ENCODE measurements around the gene RBM26. TPM values are rescaled to one million over a fixed set of nuclear protein-coding genes. Genes with fewer than 3 reads are reported as not detected.

Gene RBM26
- total RNA-seq, 3 donors from 2014 or later (not counting 1 experiment from before 2014, with no cell fraction given): 59.3 to 70.3 (median 66.5) TPM

DNA sequence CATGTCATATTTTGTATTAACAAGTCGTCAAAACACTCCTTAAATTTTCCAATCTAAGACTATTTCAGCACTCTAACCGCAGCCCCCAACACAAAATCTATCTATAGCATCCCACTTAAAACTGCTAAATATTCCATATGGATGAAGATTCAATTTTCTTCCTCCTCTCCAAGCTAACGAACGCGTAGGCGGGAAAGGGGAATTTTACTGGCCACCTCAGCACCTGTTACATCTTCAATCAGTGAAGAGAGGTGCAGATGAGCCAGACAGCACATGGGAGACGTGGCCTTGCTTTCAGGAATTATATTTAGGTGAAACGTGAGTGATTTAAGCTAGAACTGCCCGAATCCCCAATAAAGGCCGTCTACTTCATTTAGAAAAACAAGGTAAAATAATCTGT is 1.1 kb downstream of the RBM26 start:
- Mint-ChIP-seq H3K9me3 (no peaks in the 10 kb centered on the region), H3K27me3 (ENCODE audit: low read depth in 2 of 2) (no peaks in the 10 kb centered on the region), H3K4me1 (peaks cover 21 to 35% of the 10 kb centered on the region in 2 donors), H3K27ac (no peak overlapping the region), H3K4me3 (no peak overlapping the region), H3K36me3 (no peaks in the 10 kb centered on the region)
- 6% methylated on average over 6 of the region's 10 CpGs for WGBS (ENCODE audit: insufficient coverage)
- ATAC-seq (no peak), DNase-seq (peak in 1 of 2 donors; percentile 43)
- TF ChIP-seq, protein P1, sequence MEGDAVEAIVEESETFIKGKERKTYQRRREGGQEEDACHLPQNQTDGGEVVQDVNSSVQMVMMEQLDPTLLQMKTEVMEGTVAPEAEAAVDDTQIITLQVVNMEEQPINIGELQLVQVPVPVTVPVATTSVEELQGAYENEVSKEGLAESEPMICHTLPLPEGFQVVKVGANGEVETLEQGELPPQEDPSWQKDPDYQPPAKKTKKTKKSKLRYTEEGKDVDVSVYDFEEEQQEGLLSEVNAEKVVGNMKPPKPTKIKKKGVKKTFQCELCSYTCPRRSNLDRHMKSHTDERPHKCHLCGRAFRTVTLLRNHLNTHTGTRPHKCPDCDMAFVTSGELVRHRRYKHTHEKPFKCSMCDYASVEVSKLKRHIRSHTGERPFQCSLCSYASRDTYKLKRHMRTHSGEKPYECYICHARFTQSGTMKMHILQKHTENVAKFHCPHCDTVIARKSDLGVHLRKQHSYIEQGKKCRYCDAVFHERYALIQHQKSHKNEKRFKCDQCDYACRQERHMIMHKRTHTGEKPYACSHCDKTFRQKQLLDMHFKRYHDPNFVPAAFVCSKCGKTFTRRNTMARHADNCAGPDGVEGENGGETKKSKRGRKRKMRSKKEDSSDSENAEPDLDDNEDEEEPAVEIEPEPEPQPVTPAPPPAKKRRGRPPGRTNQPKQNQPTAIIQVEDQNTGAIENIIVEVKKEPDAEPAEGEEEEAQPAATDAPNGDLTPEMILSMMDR (IDR thresholded peaks at IDR 0.05): no peak
- Histone ChIP-seq H3K27ac (ENCODE audit: low read length) (peak overlapping the region; percentile 96), H3K9me3 (ENCODE audit: control insufficient read depth, insufficient read depth, low read length) (no peaks in the 10 kb centered on the region), H3K4me3 (ENCODE audit: low read length) (peak overlapping the region; percentile 92), H3K27me3 (ENCODE audit: control insufficient read depth, insufficient read depth, low read length) (no peaks in the 10 kb centered on the region), H3K4me1 (ENCODE audit: control insufficient read depth, insufficient read depth, low read length) (peaks cover 9% of the 10 kb centered on the region), H3K36me3 (ENCODE audit: control insufficient read depth, insufficient read depth, low read length) (no peaks in the 10 kb centered on the region)
- intact Hi-C loops (cut with micrococcal nuclease): loop anchor here (10.0 kb wide), 1 partner anchor 750 kb away; the partner anchor contains the start of gene OBI1

- peak overlapping the region; percentile 92 for H3K4me3 ChIP-seq (ENCODE audit: low read length)
- H3K4me3 Mint-ChIP-seq: no peak overlapping the region
- no peak overlapping the region for H3K27ac ChIP-seq (ENCODE audit: low read length)
- no peak for ATAC-seq
- no peaks in the 10 kb centered on the region for H3K27me3 Mint-ChIP-seq (ENCODE audit: low read depth in 2 of 2)
- H3K27ac Mint-ChIP-seq: no peak overlapping the region
- H3K36me3 Mint-ChIP-seq: no peaks in the 10 kb centered on the region
- WGBS (ENCODE audit: insufficient coverage): 14% methylated on average over 1 of the region's 1 CpG
- no peak for DNase-seq
- H3K4me1 ChIP-seq (ENCODE audit: control insufficient read depth, insufficient read depth, low read length): peaks cover 9% of the 10 kb centered on the region
- peaks cover 21 to 41% of the 10 kb centered on the region in 2 donors for H3K4me1 Mint-ChIP-seq
- H3K9me3 ChIP-seq (ENCODE audit: control insufficient read depth, insufficient read depth, low read length): no peaks in the 10 kb centered on the region
- TF ChIP-seq, protein P1 (IDR thresholded peaks at IDR 0.05): no peak
- peaks cover 6% of the 10 kb centered on the region for H3K36me3 ChIP-seq (ENCODE audit: control insufficient read depth, insufficient read depth, low read length)
- H3K9me3 Mint-ChIP-seq: no peaks in the 10 kb centered on the region
- H3K27me3 ChIP-seq (ENCODE audit: control insufficient read depth, insufficient read depth, low read length): no peaks in the 10 kb centered on the region
- intact Hi-C loops (cut with micrococcal nuclease): loop anchor here (10.0 kb wide), 1 partner anchor 750 kb away; the partner anchor contains the start of gene OBI1
These were observed 1.7 kb downstream of the RBM26 start for GRCh38 chr13:79404361-79404760.

- Histone ChIP-seq H3K27ac (ENCODE audit: low read length) (no peak overlapping the region), H3K9me3 (ENCODE audit: control insufficient read depth, insufficient read depth, low read length) (no peaks in the 10 kb centered on the region), H3K36me3 (ENCODE audit: control insufficient read depth, insufficient read depth, low read length) (peaks cover 6% of the 10 kb centered on the region), H3K4me1 (ENCODE audit: control insufficient read depth, insufficient read depth, low read length) (peaks cover 9% of the 10 kb centered on the region), H3K4me3 (ENCODE audit: low read length) (no peak overlapping the region), H3K27me3 (ENCODE audit: control insufficient read depth, insufficient read depth, low read length) (no peaks in the 10 kb centered on the region)
- intact Hi-C loops (cut with micrococcal nuclease): loop anchor here (10.0 kb wide), 1 partner anchor 748 kb away; the partner anchor contains the start of gene OBI1
- no peak for ATAC-seq
- Mint-ChIP-seq H3K4me3 (peak overlapping the region; percentile 21), H3K27ac (peak overlapping the region in 1 of 2 donors; percentile 74), H3K9me3 (no peaks in the 10 kb centered on the region), H3K4me1 (peaks cover 30 to 52% of the 10 kb centered on the region in 2 donors), H3K36me3 (no peaks in the 10 kb centered on the region), H3K27me3 (ENCODE audit: low read depth in 2 of 2) (no peaks in the 10 kb centered on the region)
- DNase-seq: no peak
- TF ChIP-seq, protein P1 (IDR thresholded peaks at IDR 0.05): no peak
- WGBS (ENCODE audit: insufficient coverage): 46% methylated on average over 1 of the region's 4 CpGs
These were observed 2.9 kb downstream of the RBM26 start for GRCh38 chr13:79403113-79403512.

DNA sequence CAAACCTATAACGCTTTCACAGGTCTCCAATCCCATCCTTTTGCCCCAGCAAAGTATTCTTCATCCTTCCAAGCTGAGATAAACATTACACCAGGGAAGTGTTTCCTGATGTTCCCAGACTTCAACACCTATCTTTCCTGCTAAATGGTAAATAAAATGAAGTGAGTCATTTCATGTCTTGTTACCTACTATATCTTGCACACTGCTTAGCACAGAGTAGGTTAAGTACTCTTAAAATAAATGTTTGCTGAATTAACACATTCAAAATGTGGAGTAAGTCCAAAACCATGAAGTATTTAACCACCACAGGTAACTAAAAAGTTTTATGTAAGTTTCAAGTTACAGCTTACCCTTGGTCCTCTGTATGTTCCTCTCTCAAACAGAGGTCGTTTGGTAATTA is 3.4 kb downstream of the RBM26 start:
- TF ChIP-seq, protein P1 (IDR thresholded peaks at IDR 0.05): no peak
- no peaks in the 10 kb centered on the region for H3K27me3 Mint-ChIP-seq (ENCODE audit: low read depth in 2 of 2)
- H3K4me3 ChIP-seq (ENCODE audit: low read length): no peak overlapping the region
- intact Hi-C loops (cut with micrococcal nuclease): loop anchor here (10.0 kb wide), 1 partner anchor 748 kb away; the partner anchor contains the start of gene OBI1
- no peaks in the 10 kb centered on the region for H3K36me3 Mint-ChIP-seq
- H3K4me1 ChIP-seq (ENCODE audit: control insufficient read depth, insufficient read depth, low read length): peaks cover 9% of the 10 kb centered on the region
- H3K9me3 Mint-ChIP-seq: no peaks in the 10 kb centered on the region
- WGBS (ENCODE audit: insufficient coverage): 94% methylated on average over 1 of the region's 2 CpGs
- no peak for ATAC-seq
- no peak for DNase-seq
- H3K27ac Mint-ChIP-seq: peak overlapping the region in 1 of 2 donors; percentile 74
- peaks cover 6% of the 10 kb centered on the region for H3K36me3 ChIP-seq (ENCODE audit: control insufficient read depth, insufficient read depth, low read length)
- H3K4me1 Mint-ChIP-seq: peaks cover 32 to 54% of the 10 kb centered on the region in 2 donors
- no peaks in the 10 kb centered on the region for H3K9me3 ChIP-seq (ENCODE audit: control insufficient read depth, insufficient read depth, low read length)
- peak overlapping the region; percentile 21 for H3K4me3 Mint-ChIP-seq
- H3K27me3 ChIP-seq (ENCODE audit: control insufficient read depth, insufficient read depth, low read length): no peaks in the 10 kb centered on the region
- H3K27ac ChIP-seq (ENCODE audit: low read length): no peak overlapping the region

All from natural killer cell (primary cell).